HEK293 (cell line): ENCODE results near the gene PAX2.

Source experiments
- TF ChIP-seq, protein P1 (sequence below): fragments of 450-650 bp; formaldehyde crosslinking; IDR thresholded peaks from 2 replicates; pipeline ENCODE4 v1.5.1; 2016; ENCODE audit warnings: missing biosample characterization, missing genetic modification characterization
- TF ChIP-seq, protein P2 (sequence below): fragments of 450-650 bp; formaldehyde crosslinking; IDR thresholded peaks from 2 replicates; pipeline ENCODE4 v1.5.1; 2016; ENCODE audit warnings: missing biosample characterization, missing genetic modification characterization

DNA sequence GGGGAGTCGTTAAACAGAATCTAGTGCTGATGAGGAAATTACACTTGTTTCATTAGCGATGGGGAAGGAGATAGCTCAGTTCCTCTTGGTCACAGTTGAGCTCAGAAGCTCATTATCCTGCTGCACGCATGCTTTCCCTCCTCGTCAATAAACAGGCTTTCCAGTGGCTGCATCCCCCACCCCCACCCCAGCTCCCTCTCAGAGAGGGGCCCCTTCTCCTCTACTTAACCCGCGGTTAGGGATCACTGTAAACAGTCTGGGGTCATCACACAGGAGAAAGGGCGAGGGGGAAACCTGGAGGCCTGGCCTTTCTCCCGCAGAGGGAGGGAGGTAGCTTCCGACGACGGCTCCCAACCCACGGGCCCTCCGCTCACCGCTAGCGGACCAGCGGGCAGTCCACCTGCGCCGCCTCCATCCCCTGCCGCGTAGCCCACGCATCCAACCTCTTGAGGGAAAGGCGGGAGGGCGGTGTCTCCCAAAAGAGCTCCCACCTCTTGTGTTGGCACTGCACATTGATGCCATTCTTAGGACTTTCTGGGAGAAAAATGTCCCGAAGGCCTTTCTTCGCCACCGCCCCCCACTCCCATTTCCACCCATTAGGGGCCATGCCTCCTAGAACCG is 80.8 kb downstream of the PAX2 start:
- TF ChIP-seq, protein P1, sequence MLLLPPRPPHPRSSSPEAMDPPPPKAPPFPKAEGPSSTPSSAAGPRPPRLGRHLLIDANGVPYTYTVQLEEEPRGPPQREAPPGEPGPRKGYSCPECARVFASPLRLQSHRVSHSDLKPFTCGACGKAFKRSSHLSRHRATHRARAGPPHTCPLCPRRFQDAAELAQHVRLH (tag by site-specific recombination): no peak
- TF ChIP-seq, protein P2, sequence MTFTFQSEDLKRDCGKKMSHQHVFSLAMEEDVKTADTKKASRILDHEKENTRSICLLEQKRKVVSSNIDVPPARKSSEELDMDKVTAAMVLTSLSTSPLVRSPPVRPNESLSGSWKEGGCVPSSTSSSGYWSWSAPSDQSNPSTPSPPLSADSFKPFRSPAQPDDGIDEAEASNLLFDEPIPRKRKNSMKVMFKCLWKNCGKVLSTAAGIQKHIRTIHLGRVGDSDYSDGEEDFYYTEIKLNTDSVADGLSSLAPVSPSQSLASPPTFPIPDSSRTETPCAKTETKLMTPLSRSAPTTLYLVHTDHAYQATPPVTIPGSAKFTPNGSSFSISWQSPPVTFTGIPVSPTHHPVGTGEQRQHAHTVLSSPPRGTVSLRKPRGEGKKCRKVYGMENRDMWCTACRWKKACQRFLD (tag by site-specific recombination): no peak
